Fibroblast of lung (primary cell): Measurements from ENCODE around the gene SUPT16H. TPM values are rescaled to one million over a fixed set of nuclear protein-coding genes. Genes with fewer than 3 reads are reported as not detected.

ENCODE experiments used
- DNase-seq, 2 donors: peaks; one replicate each; pipeline versions ENCODE4 v3.0.0 to v3.0.0-alpha.2; 2010; ENCODE audit warnings: low read depth in 2 of 2
- H2AFZ ChIP-seq: 2 replicates; pipeline ENCODE4 v1.5.1; 2012; ENCODE audit warnings: low read length, control low read depth, inconsistent platforms
- H3K27ac ChIP-seq: 2 replicates; pipeline ENCODE4 v1.5.1; 2011; ENCODE audit warnings: low read length, control low read depth; ENCODE audit not compliant: insufficient read depth
- H3K27me3 ChIP-seq: 2 replicates; pipeline ENCODE4 v1.5.1; 2011; ENCODE audit warnings: mild to moderate bottlenecking, low read length; ENCODE audit not compliant: control insufficient read depth, insufficient read depth
- H3K36me3 ChIP-seq: 2 replicates; pipeline ENCODE4 v1.5.1; 2011; ENCODE audit warnings: low read length; ENCODE audit not compliant: control insufficient read depth, insufficient read depth
- H3K4me1 ChIP-seq: 2 replicates; pipeline ENCODE4 v1.5.1; 2011; ENCODE audit warnings: low read length; ENCODE audit not compliant: control insufficient read depth, insufficient read depth; ENCODE audit errors: extremely low read depth
- H3K4me2 ChIP-seq: 2 replicates; pipeline ENCODE4 v1.5.1; 2011; ENCODE audit warnings: low read length, control low read depth; ENCODE audit not compliant: insufficient read depth; ENCODE audit errors: extremely low read depth
- H3K4me3 ChIP-seq, 4 experiments: fragments of 200-600 bp in 1 of 4; sonication (generic) in 1 of 4; replicated peaks in 1 of 4; 2 replicates each; pipeline ENCODE4 v1.5.1; 2011 to 2016; ENCODE audit warnings: low read length in 4 of 4, low read depth in 3 of 4, mild to moderate bottlenecking in 3 of 4, control low read depth in 2 of 4, inconsistent platforms in 1 of 4, mixed read lengths in 1 of 4; ENCODE audit not compliant: insufficient read depth in 1 of 4; ENCODE audit errors: control extremely low read depth in 1 of 4
- H3K79me2 ChIP-seq: 2 replicates; pipeline ENCODE4 v1.5.1; 2012; ENCODE audit warnings: mild to moderate bottlenecking, low read length, inconsistent platforms; ENCODE audit not compliant: control insufficient read depth, insufficient read depth
- H3K9ac ChIP-seq: 2 replicates; pipeline ENCODE4 v1.5.1; 2011; ENCODE audit warnings: mild to moderate bottlenecking, low read length, control low read depth; ENCODE audit not compliant: insufficient read depth
- H3K9me3 ChIP-seq: 2 replicates; pipeline ENCODE4 v1.5.1; 2012; ENCODE audit warnings: low read depth, low read length; ENCODE audit not compliant: control insufficient read depth, insufficient read depth
- H4K20me1 ChIP-seq: 2 replicates; pipeline ENCODE4 v1.5.1; 2011; ENCODE audit warnings: low read length; ENCODE audit not compliant: control insufficient read depth, insufficient read depth; ENCODE audit errors: extremely low read depth
- EZH2 ChIP-seq: IDR thresholded peaks from 2 replicates; pipeline ENCODE4 v1.5.1; 2012; ENCODE audit warnings: low read length, control low read depth, mild to moderate bottlenecking; ENCODE audit errors: missing control alignments
- polyA plus RNA-seq, 2 donors: library from polyadenylated mRNA; depleted of rRNA in 1 of 2; stranded (reverse) in 1 of 2; unstranded in 1 of 2; fragments of >200 nt; gene quantifications; 2 replicates each; pipeline ENCODE4 v1.2.1, GENCODE V29; 2011 to 2012; ENCODE audit warnings: missing spikeins in 1 of 2
- total RNA-seq: library from RNA; depleted of rRNA; stranded (reverse); fragments of >200 nt; gene quantifications from 2 replicates; pipeline ENCODE4 v1.2.1, GENCODE V29; 2014
- TF ChIP-seq, protein P1 (sequence below), 2 donors: IDR thresholded peaks in 1 of 2; conservative IDR thresholded peaks in 1 of 2; 1 replicate in 1 of 2; 2 replicates in 1 of 2; pipeline ENCODE4 v1.5.1; 2011 to 2012; ENCODE audit warnings: low read length in 2 of 2, control low read depth in 1 of 2, inconsistent platforms in 1 of 2, low read depth in 1 of 2, mild to moderate bottlenecking in 1 of 2

The SUPT16H gene
- total and polyA plus RNA-seq, 2 donors (not counting 1 experiment from before 2014, with no cell fraction given): 58.7 to 66.1 TPM

DNA sequence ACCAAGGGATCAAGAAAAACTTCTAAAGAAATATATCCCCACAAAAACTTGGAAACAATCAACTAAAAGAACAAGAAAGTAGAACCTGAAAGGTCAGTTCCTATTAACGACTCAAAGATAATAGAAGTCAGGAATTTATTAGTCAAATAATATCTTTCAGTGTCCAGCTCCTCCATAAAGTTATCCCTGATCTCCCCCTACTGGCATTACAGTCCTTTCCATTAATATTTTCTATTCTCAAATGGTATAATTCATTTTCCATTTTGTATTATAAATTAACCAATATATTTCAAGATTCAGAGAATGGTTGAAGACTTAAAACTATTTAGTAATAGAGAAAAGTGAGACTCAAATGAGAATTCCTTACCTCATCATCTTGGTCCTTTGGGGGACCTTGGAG, 11.6 kb upstream of the SUPT16H start:
- no peaks in the 10 kb centered on the region for H3K27me3 ChIP-seq
- no peaks in the 10 kb centered on the region for H4K20me1 ChIP-seq
- H3K79me2 ChIP-seq: no peaks in the 10 kb centered on the region
- H3K4me3 ChIP-seq: no peak overlapping the region
- no peak overlapping the region for H3K27ac ChIP-seq
- no peak for TF ChIP-seq EZH2
- TF ChIP-seq, protein P1, sequence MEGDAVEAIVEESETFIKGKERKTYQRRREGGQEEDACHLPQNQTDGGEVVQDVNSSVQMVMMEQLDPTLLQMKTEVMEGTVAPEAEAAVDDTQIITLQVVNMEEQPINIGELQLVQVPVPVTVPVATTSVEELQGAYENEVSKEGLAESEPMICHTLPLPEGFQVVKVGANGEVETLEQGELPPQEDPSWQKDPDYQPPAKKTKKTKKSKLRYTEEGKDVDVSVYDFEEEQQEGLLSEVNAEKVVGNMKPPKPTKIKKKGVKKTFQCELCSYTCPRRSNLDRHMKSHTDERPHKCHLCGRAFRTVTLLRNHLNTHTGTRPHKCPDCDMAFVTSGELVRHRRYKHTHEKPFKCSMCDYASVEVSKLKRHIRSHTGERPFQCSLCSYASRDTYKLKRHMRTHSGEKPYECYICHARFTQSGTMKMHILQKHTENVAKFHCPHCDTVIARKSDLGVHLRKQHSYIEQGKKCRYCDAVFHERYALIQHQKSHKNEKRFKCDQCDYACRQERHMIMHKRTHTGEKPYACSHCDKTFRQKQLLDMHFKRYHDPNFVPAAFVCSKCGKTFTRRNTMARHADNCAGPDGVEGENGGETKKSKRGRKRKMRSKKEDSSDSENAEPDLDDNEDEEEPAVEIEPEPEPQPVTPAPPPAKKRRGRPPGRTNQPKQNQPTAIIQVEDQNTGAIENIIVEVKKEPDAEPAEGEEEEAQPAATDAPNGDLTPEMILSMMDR (conservative IDR thresholded peaks at IDR 0.05 in 1 of 2, IDR thresholded peaks at IDR 0.05 in 1 of 2; ENCODE audit: low read depth in 1 of 2, low read length in 2 of 2): no peak
- no peak overlapping the region for H2AFZ ChIP-seq
- no peaks in the 10 kb centered on the region for H3K9me3 ChIP-seq
- DNase-seq: no peak
- peaks cover 26% of the 10 kb centered on the region for H3K36me3 ChIP-seq
- no peak overlapping the region for H3K9ac ChIP-seq
- H3K4me2 ChIP-seq: no peak overlapping the region
- H3K4me1 ChIP-seq: no peaks in the 10 kb centered on the region

DNA sequence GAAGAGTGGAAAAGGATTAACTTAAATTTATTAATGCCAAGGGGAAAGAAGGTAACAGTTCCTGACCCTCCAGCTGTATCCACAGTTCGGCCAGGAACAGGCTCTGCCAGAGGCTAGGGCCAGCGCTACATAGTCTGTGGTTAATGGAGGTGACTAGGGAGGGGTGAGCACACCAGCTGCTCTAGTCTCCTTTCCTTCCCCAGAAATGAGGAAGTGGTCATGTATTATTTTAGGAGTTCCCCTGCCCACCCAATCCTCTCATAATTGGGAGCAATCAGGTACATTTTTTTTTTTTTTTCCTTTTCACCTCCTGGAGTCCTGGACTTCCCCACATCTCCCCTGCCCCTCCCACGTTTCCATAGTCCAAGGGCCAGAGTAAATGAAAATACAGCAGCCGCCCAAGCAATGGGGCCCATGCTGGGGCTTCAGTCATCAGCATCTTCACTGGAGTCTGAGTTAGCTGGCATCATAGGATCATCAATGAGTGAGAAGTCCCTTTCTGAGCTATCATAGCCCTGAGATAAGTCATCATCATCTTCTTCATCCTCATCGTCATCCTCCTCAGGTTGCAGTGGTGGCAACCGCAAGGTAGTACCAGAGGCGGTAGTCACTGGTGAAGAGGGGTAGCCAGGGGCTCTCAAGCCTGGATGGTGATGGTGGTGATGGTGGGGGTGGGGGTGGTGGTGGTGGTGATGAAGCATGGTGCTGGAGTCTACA, 1.5 kb upstream of the SUPT16H start:
- H4K20me1 ChIP-seq: no peaks in the 10 kb centered on the region
- TF ChIP-seq EZH2: no peak
- TF ChIP-seq, protein P1 (conservative IDR thresholded peaks at IDR 0.05 in 1 of 2, IDR thresholded peaks at IDR 0.05 in 1 of 2; ENCODE audit: low read depth in 1 of 2, low read length in 2 of 2): no peak
- H3K27me3 ChIP-seq: no peaks in the 10 kb centered on the region

DNA sequence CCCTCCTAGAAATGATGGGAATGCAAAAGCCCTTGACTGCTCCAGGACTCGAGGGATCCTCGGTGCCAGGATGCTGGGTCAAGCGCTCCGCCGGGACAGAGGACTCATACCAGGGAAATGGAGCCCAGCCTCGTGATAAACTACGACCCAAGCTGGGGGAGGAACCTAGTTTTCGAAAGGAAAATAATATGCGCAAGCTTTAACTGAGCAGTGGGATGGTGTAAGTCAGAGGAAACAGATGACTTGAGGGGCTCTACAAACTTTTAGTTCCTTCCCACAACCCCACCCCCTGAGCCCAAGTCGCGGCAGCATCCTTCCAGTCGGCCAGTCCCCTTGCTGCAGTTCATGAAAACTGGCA, 654 bp upstream of the SUPT16H start:
- DNase-seq: no peak
- no peaks in the 10 kb centered on the region for H3K9me3 ChIP-seq
- no peaks in the 10 kb centered on the region for H4K20me1 ChIP-seq
- peak overlapping the region; percentile 63 to 97 (median 76) for H3K4me3 ChIP-seq
- H3K4me1 ChIP-seq: peaks cover 5% of the 10 kb centered on the region
- no peaks in the 10 kb centered on the region for H3K27me3 ChIP-seq
- H3K4me2 ChIP-seq: peak overlapping the region; percentile 81
- H3K27ac ChIP-seq: peak overlapping the region; percentile 88
- H2AFZ ChIP-seq: peak overlapping the region; percentile 71
- TF ChIP-seq, protein P1 (conservative IDR thresholded peaks at IDR 0.05 in 1 of 2, IDR thresholded peaks at IDR 0.05 in 1 of 2; ENCODE audit: low read depth in 1 of 2, low read length in 2 of 2): no peak
- TF ChIP-seq EZH2: no peak
- H3K36me3 ChIP-seq: peaks cover 8% of the 10 kb centered on the region
- peaks cover 42% of the 10 kb centered on the region for H3K79me2 ChIP-seq
- peak overlapping the region; percentile 86 for H3K9ac ChIP-seq

More for the DNA sequence above, 1.5 kb upstream of the SUPT16H start:
- Histone ChIP-seq H3K9me3 (no peaks in the 10 kb centered on the region), H2AFZ (no peak overlapping the region), H3K4me1 (peaks cover 5% of the 10 kb centered on the region), H3K9ac (no peak overlapping the region), H3K4me2 (no peak overlapping the region), H3K4me3 (no peak overlapping the region), H3K36me3 (peaks cover 8% of the 10 kb centered on the region), H3K27ac (peak overlapping the region; percentile 88), H3K79me2 (peaks cover 33% of the 10 kb centered on the region)
- no peak for DNase-seq
